ENCODE data around the gene RRH.
"Not testable (repeated sequence)": the region's sequence is repeated elsewhere in the genome, so short reads cannot be mapped to it uniquely, and the experiment has no call there.

Gene RRH

GRCh38 chr4:109846395-109847098, 18.8 kb downstream of the RRH start:
- DNase-seq: no peak

- no peak for DNase-seq
Measured at GRCh38 chr4:109847896-109848442, 20.2 kb downstream of the RRH start, which contains the start of gene LRIT3. Gene LRIT3 (plus strand): TSS chr4:109848107. CDS start chr4:109848202, 95 bp downstream.

GRCh38 chr4:109848501-109848900, 20.7 kb downstream of the RRH start:
- DNase-seq: no peak

- no peak for DNase-seq
Measured at GRCh38 chr4:109850601-109851000, 22.8 kb downstream of the RRH start.

GRCh38 chr4:109859426-109860300, 31.9 kb downstream of the RRH start:
- DNase-seq: not testable (repeated sequence)

GRCh38 chr4:109861271-109861670, 33.5 kb downstream of the RRH start:
- no peak for DNase-seq

- DNase-seq: no peak
Measured at GRCh38 chr4:109861916-109862511, 34.2 kb downstream of the RRH start.

GRCh38 chr4:109864134-109864533, 36.4 kb downstream of the RRH start:
- no peak for DNase-seq

GRCh38 chr4:109870061-109870460, 42.3 kb downstream of the RRH start:
- no peak for DNase-seq

GRCh38 chr4:109872065-109872464, 44.3 kb downstream of the RRH start:
- no peak for DNase-seq

GRCh38 chr4:109872950-109873656, 45.3 kb downstream of the RRH start:
- no peak for DNase-seq

- DNase-seq: no peak
Measured at GRCh38 chr4:109873791-109874514, 46.2 kb downstream of the RRH start.

- no peak for DNase-seq
Measured at GRCh38 chr4:109875106-109875505, 47.3 kb downstream of the RRH start.

GRCh38 chr4:109875553-109875952, 47.8 kb downstream of the RRH start:
- not testable (repeated sequence) for DNase-seq

GRCh38 chr4:109876634-109877265, 49.0 kb downstream of the RRH start:
- no peak for DNase-seq

- DNase-seq: no peak
Measured at GRCh38 chr4:109877400-109877799, 49.6 kb downstream of the RRH start.

- no peak for DNase-seq
Measured at GRCh38 chr4:109878355-109878754, 50.6 kb downstream of the RRH start.

GRCh38 chr4:109879081-109879480, 51.3 kb downstream of the RRH start:
- DNase-seq: no peak

GRCh38 chr4:109879636-109880314, 52.0 kb downstream of the RRH start:
- no peak for DNase-seq

- no peak for DNase-seq
Measured at GRCh38 chr4:109886303-109886702, 58.5 kb downstream of the RRH start.

- no peak for DNase-seq
Measured at GRCh38 chr4:109887071-109887470, 59.3 kb downstream of the RRH start.
